Neural progenitor cell (in vitro differentiated cells): Measurements from ENCODE around the gene LARGE1. TPM values are rescaled to one million over a fixed set of nuclear protein-coding genes. Genes with fewer than 3 reads are reported as not detected.

Source experiments
- DNase-seq: peaks from one replicate; pipeline ENCODE4 v3.0.0-alpha.2; 2016; ENCODE audit warnings: low spot score
- H2AFZ ChIP-seq: fragments of 200-600 bp; sonication (generic); replicated peaks from 2 replicates; pipeline ENCODE4 v1.6.1; 2016; ENCODE audit warnings: antibody characterized with exemption
- H3F3A ChIP-seq: fragments of 200-600 bp; sonication (generic); 2 replicates; pipeline ENCODE4 v1.6.1; 2016; ENCODE audit warnings: antibody characterized with exemption, low read depth
- H3K27ac ChIP-seq: fragments of 200-600 bp; sonication (generic); 2 replicates; pipeline ENCODE4 v1.5.1; 2016; ENCODE audit warnings: mild to moderate bottlenecking
- H3K27me3 ChIP-seq: fragments of 200-600 bp; sonication (generic); 2 replicates; pipeline ENCODE4 v1.6.1; 2016; ENCODE audit warnings: mild to moderate bottlenecking, moderate library complexity
- H3K36me3 ChIP-seq: fragments of 200-600 bp; sonication (generic); 2 replicates; pipeline ENCODE4 v1.5.1; 2016
- H3K4me1 ChIP-seq: fragments of 200-600 bp; sonication (generic); 2 replicates; pipeline ENCODE4 v1.6.1; 2016; ENCODE audit warnings: mixed run types
- H3K4me2 ChIP-seq: fragments of 200-600 bp; sonication (generic); 2 replicates; pipeline ENCODE4 v1.6.1; 2016
- H3K4me3 ChIP-seq: fragments of 200-600 bp; sonication (generic); 2 replicates; pipeline ENCODE4 v1.5.1; 2016
- H3K79me2 ChIP-seq: fragments of 200-600 bp; sonication (generic); 2 replicates; pipeline ENCODE4 v1.6.1; 2016; ENCODE audit warnings: low read depth
- H3K9ac ChIP-seq: fragments of 200-600 bp; sonication (generic); 2 replicates; pipeline ENCODE4 v1.6.1; 2016
- H3K9me3 ChIP-seq: fragments of 200-600 bp; sonication (generic); 2 replicates; pipeline ENCODE4 v1.5.1; 2016; ENCODE audit warnings: low read depth
- H4K20me1 ChIP-seq: fragments of 200-600 bp; sonication (generic); 2 replicates; pipeline ENCODE4 v1.6.1; 2016; ENCODE audit warnings: low read depth
- H3K27ac Mint-ChIP-seq: 3 replicates; pipeline ENCODE4 v1.8.0; 2021; ENCODE audit warnings: mixed read lengths
- H3K27me3 Mint-ChIP-seq: 2 replicates; pipeline ENCODE4 v1.8.0; 2022; ENCODE audit warnings: low read depth, mild to moderate bottlenecking, inconsistent platforms, moderate library complexity, mixed read lengths; ENCODE audit not compliant: insufficient read depth
- H3K36me3 Mint-ChIP-seq: 3 replicates; pipeline ENCODE4 v1.8.0; 2021; ENCODE audit warnings: mixed read lengths
- H3K4me1 Mint-ChIP-seq: 3 replicates; pipeline ENCODE4 v1.8.0; 2021; ENCODE audit warnings: mixed read lengths
- H3K4me3 Mint-ChIP-seq: 3 replicates; pipeline ENCODE4 v1.8.0; 2021; ENCODE audit warnings: mild to moderate bottlenecking, moderate library complexity, mixed read lengths
- H3K9me3 Mint-ChIP-seq: 3 replicates; pipeline ENCODE4 v1.8.0; 2020; ENCODE audit warnings: mixed read lengths
- CTCF ChIP-seq: fragments of 200-600 bp; sonication (generic); IDR thresholded peaks from 2 replicates; pipeline ENCODE4 v1.5.1; 2017; ENCODE audit warnings: antibody characterized with exemption, mild to moderate bottlenecking
- EZH2 ChIP-seq: fragments of 200-600 bp; sonication (generic); IDR thresholded peaks from 2 replicates; pipeline ENCODE4 v1.6.1; 2017; ENCODE audit warnings: antibody characterized with exemption, mild to moderate bottlenecking, moderate library complexity
- EZH2phosphoT487 ChIP-seq: fragments of 200-600 bp; sonication (generic); IDR thresholded peaks from 2 replicates; pipeline ENCODE4 v1.6.1; 2017; ENCODE audit warnings: antibody characterized with exemption
- total RNA-seq: library from RNA; depleted of rRNA; stranded (reverse); fragments of >200 nt; gene quantifications from 2 replicates; pipeline ENCODE4 v1.2.3, GENCODE V29; 2015; ENCODE audit warnings: low replicate concordance

LARGE1 gene
- total RNA-seq, 1 donor from 2014 or later = 24.9 TPM

GRCh38 chr22:33825761-33826160, 94.5 kb downstream of the LARGE1 start:
- H3K9me3 ChIP-seq = no peaks in the 10 kb centered on the region
- H2AFZ ChIP-seq = no peak overlapping the region
- peaks cover 9% of the 10 kb centered on the region for H4K20me1 ChIP-seq
- no peak overlapping the region for H3K4me3 ChIP-seq
- H3K4me3 Mint-ChIP-seq = no peak overlapping the region
- no peak overlapping the region for H3K9ac ChIP-seq
- no peaks in the 10 kb centered on the region for H3K27me3 ChIP-seq
- H3K27ac ChIP-seq = no peak overlapping the region
- H3K4me2 ChIP-seq = no peak overlapping the region
- peaks cover 28% of the 10 kb centered on the region for H3K4me1 ChIP-seq
- H3K36me3 Mint-ChIP-seq = peaks cover 19% of the 10 kb centered on the region
- peaks cover 8% of the 10 kb centered on the region for H3F3A ChIP-seq
- H3K36me3 ChIP-seq = no peaks in the 10 kb centered on the region
- peaks cover 79% of the 10 kb centered on the region for H3K79me2 ChIP-seq
- no peaks in the 10 kb centered on the region for H3K27me3 Mint-ChIP-seq
- TF ChIP-seq EZH2 = no peak
- no peak for TF ChIP-seq EZH2phosphoT487
- TF ChIP-seq CTCF = no peak
- H3K27ac Mint-ChIP-seq = no peak overlapping the region
- peaks cover 14% of the 10 kb centered on the region for H3K4me1 Mint-ChIP-seq
- peaks cover 10% of the 10 kb centered on the region for H3K9me3 Mint-ChIP-seq
- no peak for DNase-seq

GRCh38 chr22:33823552-33823951, 96.7 kb downstream of the LARGE1 start:
- no peak overlapping the region for H3K27ac ChIP-seq
- H3K27ac Mint-ChIP-seq = peak overlapping the region; percentile 24
- peaks cover 11% of the 10 kb centered on the region for H3K4me1 ChIP-seq

GRCh38 chr22:33821290-33821689, 99.0 kb downstream of the LARGE1 start:
- H3K27me3 Mint-ChIP-seq = no peaks in the 10 kb centered on the region
- Histone ChIP-seq H3K9me3 (no peaks in the 10 kb centered on the region), H3F3A (no peaks in the 10 kb centered on the region), H3K27ac (no peak overlapping the region), H3K4me2 (no peak overlapping the region), H3K79me2 (peaks cover 51% of the 10 kb centered on the region), H3K36me3 (no peaks in the 10 kb centered on the region), H3K27me3 (no peaks in the 10 kb centered on the region), H2AFZ (no peak overlapping the region), H3K9ac (no peak overlapping the region), H3K4me3 (no peak overlapping the region), H3K4me1 (peaks cover 6% of the 10 kb centered on the region), H4K20me1 (no peaks in the 10 kb centered on the region)
- DNase-seq = no peak
- no peak overlapping the region for H3K4me3 Mint-ChIP-seq
- TF ChIP-seq EZH2phosphoT487 (no peak), CTCF (no peak), EZH2 (no peak)
- H3K9me3 Mint-ChIP-seq = peaks cover 31% of the 10 kb centered on the region
- H3K36me3 Mint-ChIP-seq = peaks cover 32% of the 10 kb centered on the region
- H3K27ac Mint-ChIP-seq = no peak overlapping the region
- no peaks in the 10 kb centered on the region for H3K4me1 Mint-ChIP-seq

More at GRCh38 chr22:33823552-33823951, 96.7 kb downstream of the LARGE1 start:
- Histone ChIP-seq H3K9ac (no peak overlapping the region), H3K4me2 (no peak overlapping the region), H3K36me3 (no peaks in the 10 kb centered on the region), H2AFZ (no peak overlapping the region), H3K79me2 (peaks cover 61% of the 10 kb centered on the region), H3K27me3 (no peaks in the 10 kb centered on the region), H3F3A (no peaks in the 10 kb centered on the region), H3K4me3 (no peak overlapping the region), H3K9me3 (no peaks in the 10 kb centered on the region), H4K20me1 (no peaks in the 10 kb centered on the region)
- no peak for DNase-seq
- TF ChIP-seq CTCF (no peak), EZH2 (no peak), EZH2phosphoT487 (no peak)
- H3K9me3 Mint-ChIP-seq = peaks cover 18% of the 10 kb centered on the region
- H3K27me3 Mint-ChIP-seq = no peaks in the 10 kb centered on the region
- no peaks in the 10 kb centered on the region for H3K4me1 Mint-ChIP-seq
- no peak overlapping the region for H3K4me3 Mint-ChIP-seq
- peaks cover 21% of the 10 kb centered on the region for H3K36me3 Mint-ChIP-seq
